NB4 (cell line): ENCODE measurements around the gene CNGB1.
"Not testable (repeated sequence)": the region's sequence is repeated elsewhere in the genome, so short reads cannot be mapped to it uniquely, and the experiment has no call there.

Source experiments
- MYC ChIP-seq: IDR thresholded peaks from 2 replicates; pipeline ENCODE4 v1.6.1; 2011; ENCODE audit warnings: low read depth, low read length
- POLR2A ChIP-seq: IDR thresholded peaks from 2 replicates; pipeline ENCODE4 v1.6.1; 2011; ENCODE audit warnings: mild to moderate bottlenecking; ENCODE audit not compliant: insufficient read length; ENCODE audit errors: extremely low read depth
- TF ChIP-seq, protein P1 (sequence below): IDR thresholded peaks from one replicate; pipeline ENCODE4 v1.5.1; 2012; ENCODE audit warnings: low read depth, low read length
- TF ChIP-seq, protein P2 (sequence below): IDR thresholded peaks from 2 replicates; pipeline ENCODE4 v1.6.1; 2011; ENCODE audit warnings: low read depth, low read length

GRCh38 chr16:57978070-57978465 is 7.1 kb upstream of the CNGB1 start:
- TF ChIP-seq, protein P1, sequence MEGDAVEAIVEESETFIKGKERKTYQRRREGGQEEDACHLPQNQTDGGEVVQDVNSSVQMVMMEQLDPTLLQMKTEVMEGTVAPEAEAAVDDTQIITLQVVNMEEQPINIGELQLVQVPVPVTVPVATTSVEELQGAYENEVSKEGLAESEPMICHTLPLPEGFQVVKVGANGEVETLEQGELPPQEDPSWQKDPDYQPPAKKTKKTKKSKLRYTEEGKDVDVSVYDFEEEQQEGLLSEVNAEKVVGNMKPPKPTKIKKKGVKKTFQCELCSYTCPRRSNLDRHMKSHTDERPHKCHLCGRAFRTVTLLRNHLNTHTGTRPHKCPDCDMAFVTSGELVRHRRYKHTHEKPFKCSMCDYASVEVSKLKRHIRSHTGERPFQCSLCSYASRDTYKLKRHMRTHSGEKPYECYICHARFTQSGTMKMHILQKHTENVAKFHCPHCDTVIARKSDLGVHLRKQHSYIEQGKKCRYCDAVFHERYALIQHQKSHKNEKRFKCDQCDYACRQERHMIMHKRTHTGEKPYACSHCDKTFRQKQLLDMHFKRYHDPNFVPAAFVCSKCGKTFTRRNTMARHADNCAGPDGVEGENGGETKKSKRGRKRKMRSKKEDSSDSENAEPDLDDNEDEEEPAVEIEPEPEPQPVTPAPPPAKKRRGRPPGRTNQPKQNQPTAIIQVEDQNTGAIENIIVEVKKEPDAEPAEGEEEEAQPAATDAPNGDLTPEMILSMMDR = not testable (repeated sequence)
- TF ChIP-seq POLR2A, MYC: not testable (repeated sequence)
- TF ChIP-seq, protein P2, sequence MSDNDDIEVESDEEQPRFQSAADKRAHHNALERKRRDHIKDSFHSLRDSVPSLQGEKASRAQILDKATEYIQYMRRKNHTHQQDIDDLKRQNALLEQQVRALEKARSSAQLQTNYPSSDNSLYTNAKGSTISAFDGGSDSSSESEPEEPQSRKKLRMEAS = not testable (repeated sequence)
